Neural progenitor cell (in vitro differentiated cells): ENCODE results near the gene PLB1.

Experiments
- EZH2 ChIP-seq: fragments of 200-600 bp; sonication (generic); IDR thresholded peaks from 2 replicates; pipeline ENCODE4 v1.6.1; 2017; ENCODE audit warnings: antibody characterized with exemption, mild to moderate bottlenecking, moderate library complexity
- EZH2phosphoT487 ChIP-seq: fragments of 200-600 bp; sonication (generic); IDR thresholded peaks from 2 replicates; pipeline ENCODE4 v1.6.1; 2017; ENCODE audit warnings: antibody characterized with exemption
- TF ChIP-seq, protein P1 (sequence below): fragments of 200-600 bp; sonication (generic); IDR thresholded peaks from 2 replicates; pipeline ENCODE4 v1.5.1; 2017; ENCODE audit warnings: antibody characterized with exemption, mild to moderate bottlenecking

DNA sequence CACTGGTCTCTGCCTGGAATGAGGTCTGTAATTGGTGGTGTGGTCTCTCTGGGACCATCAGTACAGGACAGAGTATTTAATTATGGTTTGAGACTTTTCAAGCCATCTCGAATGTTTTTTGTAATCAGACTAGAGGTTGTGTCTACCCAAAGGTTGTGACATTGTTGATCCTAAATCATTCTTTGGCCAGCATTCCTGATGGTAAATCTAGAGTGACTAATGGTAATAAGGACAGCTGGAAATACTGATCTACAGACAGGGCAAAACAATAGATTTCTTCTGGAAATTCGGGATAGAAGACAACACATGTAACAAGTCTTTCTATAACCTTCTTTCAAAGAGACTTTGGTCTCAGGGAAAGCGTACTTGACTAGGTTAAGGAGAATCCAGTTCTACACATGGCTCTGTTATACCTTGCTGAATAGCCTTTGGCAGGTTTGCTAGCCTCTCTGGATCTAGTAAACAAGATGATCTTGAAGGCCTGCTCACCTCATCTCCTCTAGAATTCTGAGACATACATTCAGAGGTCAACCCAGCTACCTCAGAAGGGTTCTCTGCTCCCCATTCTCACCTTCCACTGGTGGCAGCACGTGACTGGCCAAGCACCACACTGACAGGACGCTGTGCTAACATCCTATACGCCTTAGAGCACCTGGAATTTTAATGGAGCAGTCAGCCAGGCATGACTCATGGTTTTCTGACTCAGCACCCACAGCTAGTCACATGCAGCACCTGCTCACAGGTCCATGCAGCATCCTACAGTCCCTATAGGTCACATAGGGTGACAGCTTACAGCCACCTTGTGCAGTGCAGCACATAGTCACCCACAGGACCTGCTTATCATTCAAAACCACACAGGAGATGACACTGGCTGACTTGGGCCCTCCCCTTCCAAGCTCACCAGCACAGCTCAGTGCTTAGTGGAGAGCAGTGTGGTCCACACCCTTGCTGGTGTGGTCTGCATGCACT lies 12.2 kb downstream of the PLB1 start:
- TF ChIP-seq EZH2 (no peak), EZH2phosphoT487 (no peak)
- TF ChIP-seq, protein P1, sequence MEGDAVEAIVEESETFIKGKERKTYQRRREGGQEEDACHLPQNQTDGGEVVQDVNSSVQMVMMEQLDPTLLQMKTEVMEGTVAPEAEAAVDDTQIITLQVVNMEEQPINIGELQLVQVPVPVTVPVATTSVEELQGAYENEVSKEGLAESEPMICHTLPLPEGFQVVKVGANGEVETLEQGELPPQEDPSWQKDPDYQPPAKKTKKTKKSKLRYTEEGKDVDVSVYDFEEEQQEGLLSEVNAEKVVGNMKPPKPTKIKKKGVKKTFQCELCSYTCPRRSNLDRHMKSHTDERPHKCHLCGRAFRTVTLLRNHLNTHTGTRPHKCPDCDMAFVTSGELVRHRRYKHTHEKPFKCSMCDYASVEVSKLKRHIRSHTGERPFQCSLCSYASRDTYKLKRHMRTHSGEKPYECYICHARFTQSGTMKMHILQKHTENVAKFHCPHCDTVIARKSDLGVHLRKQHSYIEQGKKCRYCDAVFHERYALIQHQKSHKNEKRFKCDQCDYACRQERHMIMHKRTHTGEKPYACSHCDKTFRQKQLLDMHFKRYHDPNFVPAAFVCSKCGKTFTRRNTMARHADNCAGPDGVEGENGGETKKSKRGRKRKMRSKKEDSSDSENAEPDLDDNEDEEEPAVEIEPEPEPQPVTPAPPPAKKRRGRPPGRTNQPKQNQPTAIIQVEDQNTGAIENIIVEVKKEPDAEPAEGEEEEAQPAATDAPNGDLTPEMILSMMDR = no peak
